MCF 10A (cell line): ENCODE data around the gene MAGI1. TPM values are rescaled to one million over a fixed set of nuclear protein-coding genes. Genes with fewer than 3 reads are reported as not detected.

ENCODE experiments used
- BruUV-seq: library from RNA; stranded (reverse); fragments of 400-500 nt; replicated peaks from 2 replicates; lab custom pipeline; 2021; lab: Mats Ljungman, UMichigan
- CTCF ChIA-PET: fragments of 300-600 bp; sonication (Branson Sonifier 250); formaldehyde crosslinking; extraction: SDS; loops from one replicate; lab custom pipeline; 2021; ENCODE audit warnings: antibody characterized with exemption, inconsistent platforms; lab: Yijun Ruan, JAX
- POLR2A ChIA-PET: fragments of 300-600, 350-650 bp; sonication (Branson Sonifier 250); formaldehyde crosslinking; extraction: SDS; loops from one replicate; lab custom pipeline; 2020; ENCODE audit warnings: antibody characterized with exemption, inconsistent platforms; lab: Yijun Ruan, JAX
- DNase-seq: peaks from one replicate; pipeline ENCODE4 v3.0.0-alpha.2; 2018; ENCODE audit not compliant: unreplicated experiment
- H3K27ac Mint-ChIP-seq: one replicate; pipeline ENCODE4 v1.8.0; 2022; ENCODE audit warnings: mild to moderate bottlenecking, low read depth, mixed read lengths; ENCODE audit not compliant: unreplicated experiment
- H3K27me3 Mint-ChIP-seq: one replicate; pipeline ENCODE4 v1.8.0; 2022; ENCODE audit warnings: mixed read lengths; ENCODE audit not compliant: insufficient read depth, unreplicated experiment
- H3K36me3 Mint-ChIP-seq: one replicate; pipeline ENCODE4 v1.8.0; 2022; ENCODE audit warnings: mild to moderate bottlenecking, moderate library complexity, mixed read lengths; ENCODE audit not compliant: insufficient read depth, unreplicated experiment
- H3K4me1 Mint-ChIP-seq: one replicate; pipeline ENCODE4 v1.8.0; 2022; ENCODE audit warnings: mixed read lengths; ENCODE audit not compliant: insufficient read depth, unreplicated experiment
- H3K4me3 Mint-ChIP-seq: one replicate; pipeline ENCODE4 v1.8.0; 2022; ENCODE audit warnings: mild to moderate bottlenecking, moderate library complexity, mixed read lengths; ENCODE audit not compliant: unreplicated experiment
- H3K9me3 Mint-ChIP-seq: one replicate; pipeline ENCODE4 v1.8.0; 2022; ENCODE audit warnings: mixed read lengths; ENCODE audit not compliant: unreplicated experiment
- intact Hi-C: fragments of 100-400 bp; cut with micrococcal nuclease; formaldehyde crosslinking; loops from 2 replicates; pipeline ENCODE4 v1.14.1; 2022
- total RNA-seq: library from RNA; stranded (reverse); gene quantifications from 2 replicates; pipeline ENCODE4 v1.2.3, GENCODE V29; 2022
- TF ChIP-seq, protein P1 (sequence below): fragments of 200-600 bp; IDR thresholded peaks from one replicate; pipeline ENCODE4 v1.8.0; 2022; ENCODE audit warnings: antibody characterized with exemption, mild to moderate bottlenecking; ENCODE audit not compliant: unreplicated experiment

MAGI1 gene
- total RNA-seq, 1 experiment from 2014 or later: 6.2 TPM

GRCh38 chr3:65413891-65414290, 624.8 kb downstream of the MAGI1 start:
- CTCF ChIA-PET: interaction anchor here (0.5 to 1.1 kb wide), 3 partner anchors 11 to 321 kb away, joined by 3 to 6 read pairs (median 3); no protein-coding TSS in a partner anchor
- Mint-ChIP-seq H3K4me1 (no peaks in the 10 kb centered on the region), H3K27ac (no peak overlapping the region), H3K36me3 (peaks cover 5% of the 10 kb centered on the region), H3K27me3 (no peaks in the 10 kb centered on the region), H3K9me3 (no peaks in the 10 kb centered on the region), H3K4me3 (no peak overlapping the region)
- intact Hi-C loops: no loop called here
- TF ChIP-seq, protein P1, sequence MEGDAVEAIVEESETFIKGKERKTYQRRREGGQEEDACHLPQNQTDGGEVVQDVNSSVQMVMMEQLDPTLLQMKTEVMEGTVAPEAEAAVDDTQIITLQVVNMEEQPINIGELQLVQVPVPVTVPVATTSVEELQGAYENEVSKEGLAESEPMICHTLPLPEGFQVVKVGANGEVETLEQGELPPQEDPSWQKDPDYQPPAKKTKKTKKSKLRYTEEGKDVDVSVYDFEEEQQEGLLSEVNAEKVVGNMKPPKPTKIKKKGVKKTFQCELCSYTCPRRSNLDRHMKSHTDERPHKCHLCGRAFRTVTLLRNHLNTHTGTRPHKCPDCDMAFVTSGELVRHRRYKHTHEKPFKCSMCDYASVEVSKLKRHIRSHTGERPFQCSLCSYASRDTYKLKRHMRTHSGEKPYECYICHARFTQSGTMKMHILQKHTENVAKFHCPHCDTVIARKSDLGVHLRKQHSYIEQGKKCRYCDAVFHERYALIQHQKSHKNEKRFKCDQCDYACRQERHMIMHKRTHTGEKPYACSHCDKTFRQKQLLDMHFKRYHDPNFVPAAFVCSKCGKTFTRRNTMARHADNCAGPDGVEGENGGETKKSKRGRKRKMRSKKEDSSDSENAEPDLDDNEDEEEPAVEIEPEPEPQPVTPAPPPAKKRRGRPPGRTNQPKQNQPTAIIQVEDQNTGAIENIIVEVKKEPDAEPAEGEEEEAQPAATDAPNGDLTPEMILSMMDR: no peak
- POLR2A ChIA-PET: no interaction called here
- no peak for DNase-seq
- no TSS peak for BruUV-seq

GRCh38 chr3:65412588-65412987, 626.1 kb downstream of the MAGI1 start:
- CTCF ChIA-PET: interaction anchor here (0.5 to 1.6 kb wide), 6 partner anchors 12 to 882 kb away, joined by 3 to 10 read pairs (median 6); no protein-coding TSS in a partner anchor
- no peak overlapping the region for H3K4me3 Mint-ChIP-seq
- no TSS peak for BruUV-seq
- H3K9me3 Mint-ChIP-seq: no peaks in the 10 kb centered on the region
- no peak overlapping the region for H3K27ac Mint-ChIP-seq
- POLR2A ChIA-PET: no interaction called here
- no peaks in the 10 kb centered on the region for H3K4me1 Mint-ChIP-seq
- intact Hi-C loops: no loop called here
- H3K36me3 Mint-ChIP-seq: peaks cover 5% of the 10 kb centered on the region
- no peaks in the 10 kb centered on the region for H3K27me3 Mint-ChIP-seq
- TF ChIP-seq, protein P1: no peak
- DNase-seq: peak; percentile 14

- TF ChIP-seq, protein P1: no peak
- Mint-ChIP-seq H3K4me3 (no peak overlapping the region), H3K4me1 (peaks cover 4% of the 10 kb centered on the region), H3K27me3 (no peaks in the 10 kb centered on the region), H3K9me3 (no peaks in the 10 kb centered on the region), H3K27ac (no peak overlapping the region), H3K36me3 (peaks cover 5% of the 10 kb centered on the region)
- intact Hi-C loops: no loop called here
- ChIA-PET CTCF (interaction anchor here (1.1 to 1.4 kb wide), 2 partner anchors 14 to 243 kb away, joined by 3 to 4 read pairs; no protein-coding TSS in a partner anchor), POLR2A (no interaction called here)
- no peak for DNase-seq
- BruUV-seq: no TSS peak
Measured at GRCh38 chr3:65411367-65411766, 627.4 kb downstream of the MAGI1 start.

DNA sequence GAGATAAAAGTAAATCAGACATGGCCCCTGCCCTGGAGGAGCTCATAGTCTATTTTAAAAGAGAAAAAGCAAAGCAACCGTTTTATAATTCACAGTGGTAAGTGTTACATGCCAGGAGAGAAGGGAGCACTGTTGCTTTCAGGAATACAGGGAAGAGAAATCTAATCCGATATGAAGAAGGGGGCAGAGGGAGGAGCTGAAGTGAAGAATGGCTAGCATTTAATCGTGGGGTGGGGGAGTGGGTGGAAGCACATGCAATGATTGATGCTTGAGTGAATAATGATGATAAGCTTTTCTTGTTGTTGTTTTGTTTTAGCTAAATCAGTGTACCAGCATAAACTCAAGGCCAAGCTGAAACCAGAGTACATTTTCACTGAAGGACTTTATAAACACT, 629.5 kb downstream of the MAGI1 start:
- Mint-ChIP-seq H3K4me1 (peaks cover 7% of the 10 kb centered on the region), H3K36me3 (peaks cover 5% of the 10 kb centered on the region), H3K27me3 (no peaks in the 10 kb centered on the region), H3K4me3 (no peak overlapping the region), H3K9me3 (no peaks in the 10 kb centered on the region), H3K27ac (no peak overlapping the region)
- ChIA-PET CTCF (interaction anchor here (0.6 to 1.3 kb wide), 3 partner anchors 15 to 869 kb away, joined by 3 to 4 read pairs (median 3); no protein-coding TSS in a partner anchor), POLR2A (interaction anchor here (0.7 kb wide), 1 partner anchor 89 kb away, joined by 3 read pairs; no protein-coding TSS in a partner anchor)
- intact Hi-C loops: no loop called here
- no peak for DNase-seq
- BruUV-seq: no TSS peak
- TF ChIP-seq, protein P1: no peak
